IMR-90 (cell line): ENCODE measurements around the gene TMEM117. TPM values are rescaled to one million over a fixed set of nuclear protein-coding genes. Genes with fewer than 3 reads are reported as not detected.

Experiments
- ATAC-seq: fragments of 200-7000 bp; cut with Tn5 transposase; 2 replicates; pipeline ENCODE4 v1.9.1; 2020; ENCODE audit warnings: low read depth, mild to moderate bottlenecking, moderate library complexity
- BruUV-seq: library from RNA; stranded (reverse); fragments of 400-500 nt; replicated peaks from 2 replicates; lab custom pipeline; 2021; lab: Mats Ljungman, UMichigan
- CTCF ChIA-PET: fragments of 300-600 bp; formaldehyde crosslinking; extraction: SDS; loops from one replicate; lab custom pipeline; 2021; ENCODE audit warnings: antibody characterized with exemption; lab: Yijun Ruan, JAX
- POLR2A ChIA-PET: fragments of 300-600 bp; sonication (Branson Sonifier 250); formaldehyde crosslinking; loops from one replicate; lab custom pipeline; 2022; ENCODE audit warnings: antibody characterized with exemption; ENCODE audit not compliant: unreplicated experiment; lab: Charles Lee
- DNase-seq: peaks from one replicate; pipeline ENCODE4 v3.0.0; 2013
- H2AFZ ChIP-seq: replicated peaks from 2 replicates; pipeline ENCODE3; 2013; ENCODE audit warnings: low read length, mild to moderate bottlenecking; ENCODE audit not compliant: poor library complexity
- H2AK5ac ChIP-seq: 2 replicates; pipeline ENCODE4 v1.6.1; 2013; ENCODE audit warnings: low read depth, low read length, inconsistent platforms
- H2AK9ac ChIP-seq: replicated peaks from 2 replicates; pipeline ENCODE3; 2013; ENCODE audit warnings: mild to moderate bottlenecking, low read depth, low read length, moderate library complexity; ENCODE audit not compliant: poor library complexity
- H2BK120ac ChIP-seq: 2 replicates; pipeline ENCODE4 v1.6.1; 2013; ENCODE audit warnings: low read depth, low read length, inconsistent platforms
- H2BK15ac ChIP-seq: 3 replicates; pipeline ENCODE4 v1.6.1; 2013; ENCODE audit warnings: low read depth, low read length, inconsistent platforms
- H2BK20ac ChIP-seq: 2 replicates; pipeline ENCODE4 v1.6.1; 2013; ENCODE audit warnings: low read depth, mild to moderate bottlenecking, inconsistent platforms, low read length, moderate library complexity
- H2BK5ac ChIP-seq: 2 replicates; pipeline ENCODE4 v1.6.1; 2013; ENCODE audit warnings: mild to moderate bottlenecking, low read depth, low read length, inconsistent platforms; ENCODE audit not compliant: poor library complexity, severe bottlenecking
- H3K14ac ChIP-seq: replicated peaks from 2 replicates; pipeline ENCODE4 v1.6.1; 2013; ENCODE audit warnings: low read depth, low read length, inconsistent platforms
- H3K18ac ChIP-seq: 2 replicates; pipeline ENCODE4 v1.6.1; 2013; ENCODE audit warnings: low read depth, low read length, control low read depth
- H3K23ac ChIP-seq: 2 replicates; pipeline ENCODE4 v1.6.1; 2013; ENCODE audit warnings: low read depth, low read length, inconsistent platforms
- H3K27ac ChIP-seq: 2 replicates; pipeline ENCODE4 v1.5.1; 2013; ENCODE audit warnings: mild to moderate bottlenecking, control low read depth, low read length; ENCODE audit not compliant: insufficient read depth
- H3K27me3 ChIP-seq: 2 replicates; pipeline ENCODE4 v1.6.1; 2013; ENCODE audit warnings: low read length; ENCODE audit not compliant: control insufficient read depth, insufficient read depth
- H3K36me3 ChIP-seq: 2 replicates; pipeline ENCODE4 v1.6.1; 2013; ENCODE audit warnings: low read length, mixed read lengths; ENCODE audit not compliant: control insufficient read depth, insufficient read depth
- H3K4ac ChIP-seq: 2 replicates; pipeline ENCODE4 v1.6.1; 2013; ENCODE audit warnings: low read depth, low read length, inconsistent platforms
- H3K4me1 ChIP-seq: 2 replicates; pipeline ENCODE4 v1.6.1; 2013; ENCODE audit warnings: low read length, mixed read lengths; ENCODE audit not compliant: control insufficient read depth, insufficient read depth
- H3K4me2 ChIP-seq: 2 replicates; pipeline ENCODE4 v1.6.1; 2013; ENCODE audit warnings: low read depth, mild to moderate bottlenecking, control low read depth, low read length, moderate library complexity
- H3K4me3 ChIP-seq: 2 replicates; pipeline ENCODE4 v1.5.1; 2013; ENCODE audit warnings: low read depth, mild to moderate bottlenecking, control low read depth, low read length, moderate library complexity; ENCODE audit not compliant: insufficient read depth
- H3K56ac ChIP-seq: 2 replicates; pipeline ENCODE4 v1.6.1; 2013; ENCODE audit warnings: low read length, inconsistent platforms; ENCODE audit not compliant: insufficient read depth; ENCODE audit errors: extremely low read depth
- H3K79me1 ChIP-seq, 2 experiments: 2 replicates each; pipeline ENCODE4 v1.6.1; 2013; ENCODE audit warnings: low read length in 2 of 2, inconsistent platforms in 1 of 2, low read depth in 1 of 2
- H3K9ac ChIP-seq: 2 replicates; pipeline ENCODE4 v1.6.1; 2013; ENCODE audit warnings: low read depth, low read length, control low read depth
- H3K9me1 ChIP-seq: 2 replicates; pipeline ENCODE4 v1.6.1; 2013; ENCODE audit warnings: low read length, inconsistent platforms; ENCODE audit not compliant: insufficient read depth
- H3K9me3 ChIP-seq: 2 replicates; pipeline ENCODE4 v1.6.1; 2013; ENCODE audit warnings: low read length; ENCODE audit not compliant: control insufficient read depth, insufficient read depth
- H4K20me1 ChIP-seq: 2 replicates; pipeline ENCODE4 v1.6.1; 2013; ENCODE audit warnings: low read length, inconsistent platforms; ENCODE audit not compliant: insufficient read depth
- H4K5ac ChIP-seq: 2 replicates; pipeline ENCODE4 v1.6.1; 2013; ENCODE audit warnings: mild to moderate bottlenecking, low read depth, low read length, control low read depth
- H4K8ac ChIP-seq, 2 experiments: 2 replicates each; pipeline ENCODE4 v1.6.1; 2013; ENCODE audit warnings: low read depth in 2 of 2, low read length in 2 of 2, control low read depth in 1 of 2, inconsistent platforms in 1 of 2
- H4K91ac ChIP-seq: 2 replicates; pipeline ENCODE4 v1.6.1; 2013; ENCODE audit warnings: low read depth, low read length, inconsistent platforms; ENCODE audit not compliant: insufficient read depth
- BHLHE40 ChIP-seq: fragments of 150-350 bp; IDR thresholded peaks from 2 replicates; pipeline ENCODE4 v1.6.1; 2016; ENCODE audit warnings: mild to moderate bottlenecking, low read depth, low read length
- CHD1 ChIP-seq: IDR thresholded peaks from 2 replicates; pipeline ENCODE4 v1.6.1; 2012; ENCODE audit warnings: low read depth, low read length, improper control_type of control experiment
- MAFK ChIP-seq: IDR thresholded peaks from 2 replicates; pipeline ENCODE4 v1.6.1; 2012; ENCODE audit warnings: low read depth, low read length, improper control_type of control experiment
- MXI1 ChIP-seq: IDR thresholded peaks from 2 replicates; pipeline ENCODE4 v1.6.1; 2012; ENCODE audit warnings: low read depth, mild to moderate bottlenecking, low read length, moderate library complexity, borderline replicate concordance
- RCOR1 ChIP-seq: IDR thresholded peaks from 2 replicates; pipeline ENCODE4 v1.6.1; 2012; ENCODE audit warnings: mild to moderate bottlenecking, low read length, improper control_type of control experiment; ENCODE audit not compliant: insufficient replicate concordance
- SMC3 ChIP-seq: fragments of 150-350 bp; IDR thresholded peaks from 2 replicates; pipeline ENCODE4 v1.6.1; 2016; ENCODE audit warnings: low read depth, mild to moderate bottlenecking, antibody characterized with exemption, low read length, moderate library complexity
- WGBS, 2 experiments: methylation state at CpG; one replicate each; pipeline versions ENCODE4 v1.1.5 to v1.1.7; 2013; ENCODE audit warnings: missing lambda C conversion rate in 2 of 2; ENCODE audit not compliant: insufficient read length in 1 of 2; ENCODE audit errors: extremely low coverage in 2 of 2; 5-methylcytosine and 5-hydroxymethylcytosine counted together
- dilution Hi-C: fragments of 300-500 bp; cut with HindIII; formaldehyde crosslinking; loops from one replicate; pipeline ENCODE4 v1.14.3; 2018; ENCODE audit warnings: low sequenced_read_pairs; ENCODE audit not compliant: unreplicated experiment
- in situ Hi-C: fragments of 300-500 bp; cut with MboI; formaldehyde crosslinking; loops from 3 replicates; pipeline ENCODE4 v1.14.3; 2019; ENCODE audit warnings: low sequenced_read_pairs, inconsistent platforms, mixed read lengths
- intact Hi-C: fragments of 100-400 bp; cut with micrococcal nuclease; formaldehyde crosslinking; loops from 2 replicates; pipeline ENCODE4 v1.10.0; 2022
- polyA plus RNA-seq, 3 experiments: library from polyadenylated mRNA; depleted of rRNA; stranded (reverse); fragments of >200 nt; gene quantifications; 2 replicates each; pipeline ENCODE4 v1.2.3, GENCODE V29; 2012; ENCODE audit warnings: low replicate concordance in 1 of 3
- total RNA-seq: library from RNA; depleted of rRNA; stranded (reverse); fragments of >200 nt; gene quantifications from 2 replicates; pipeline ENCODE4 v1.2.3, GENCODE V29; 2012
- TF ChIP-seq, protein P1 (sequence below): conservative IDR thresholded peaks from 2 replicates; pipeline ENCODE4 v1.5.1; 2012; ENCODE audit warnings: mild to moderate bottlenecking, low read depth, low read length, improper control_type of control experiment
- TF ChIP-seq, protein P2 (sequence below): fragments of 150-350 bp; IDR thresholded peaks from 2 replicates; pipeline ENCODE4 v1.6.1; 2017; ENCODE audit warnings: mild to moderate bottlenecking, antibody characterized with exemption, low read length, low read depth

The TMEM117 gene
- total and polyA plus RNA-seq, 2 of the 4 experiments (the other 2 are of a cell fraction), result 8.7 to 21.0 TPM

DNA sequence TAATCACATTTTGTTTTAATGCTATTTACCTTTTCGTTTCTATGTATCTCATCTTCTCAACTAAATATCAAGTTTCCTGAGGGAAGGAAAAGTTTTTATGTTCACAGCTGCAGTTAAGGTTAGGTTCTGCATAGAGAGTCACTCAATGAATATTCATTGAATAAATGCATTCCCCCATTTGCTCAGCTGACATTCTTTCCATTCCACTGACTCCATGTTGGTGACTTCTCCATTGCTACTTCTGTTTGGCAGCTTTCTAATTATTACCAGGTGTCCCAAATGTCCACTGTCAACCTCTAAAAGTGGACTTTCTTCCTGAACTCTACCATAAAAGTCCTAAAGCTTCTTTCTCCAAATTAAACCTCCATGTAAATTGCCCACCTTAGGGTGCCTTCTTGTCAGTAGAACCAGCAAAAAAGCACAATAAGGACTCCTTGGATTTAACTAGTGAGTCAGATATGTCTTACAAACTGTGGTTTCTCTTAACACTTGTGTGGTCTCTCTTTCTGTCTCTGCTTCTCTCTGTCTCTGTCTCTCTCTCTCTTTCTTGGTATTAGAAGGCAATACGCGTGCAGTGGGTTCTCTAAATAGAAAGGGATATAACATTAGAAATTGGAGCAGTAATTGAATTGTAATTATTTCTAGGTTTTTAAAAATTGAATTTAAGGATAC is 85.9 kb downstream of the TMEM117 start:
- ChIA-PET CTCF (no interaction called here), POLR2A (no interaction called here)
- H2AK9ac ChIP-seq, result no peak overlapping the region
- TF ChIP-seq RCOR1 (no peak), MAFK (no peak), BHLHE40 (no peak), CHD1 (no peak), SMC3 (no peak), MXI1 (no peak)
- TF ChIP-seq, protein P1, sequence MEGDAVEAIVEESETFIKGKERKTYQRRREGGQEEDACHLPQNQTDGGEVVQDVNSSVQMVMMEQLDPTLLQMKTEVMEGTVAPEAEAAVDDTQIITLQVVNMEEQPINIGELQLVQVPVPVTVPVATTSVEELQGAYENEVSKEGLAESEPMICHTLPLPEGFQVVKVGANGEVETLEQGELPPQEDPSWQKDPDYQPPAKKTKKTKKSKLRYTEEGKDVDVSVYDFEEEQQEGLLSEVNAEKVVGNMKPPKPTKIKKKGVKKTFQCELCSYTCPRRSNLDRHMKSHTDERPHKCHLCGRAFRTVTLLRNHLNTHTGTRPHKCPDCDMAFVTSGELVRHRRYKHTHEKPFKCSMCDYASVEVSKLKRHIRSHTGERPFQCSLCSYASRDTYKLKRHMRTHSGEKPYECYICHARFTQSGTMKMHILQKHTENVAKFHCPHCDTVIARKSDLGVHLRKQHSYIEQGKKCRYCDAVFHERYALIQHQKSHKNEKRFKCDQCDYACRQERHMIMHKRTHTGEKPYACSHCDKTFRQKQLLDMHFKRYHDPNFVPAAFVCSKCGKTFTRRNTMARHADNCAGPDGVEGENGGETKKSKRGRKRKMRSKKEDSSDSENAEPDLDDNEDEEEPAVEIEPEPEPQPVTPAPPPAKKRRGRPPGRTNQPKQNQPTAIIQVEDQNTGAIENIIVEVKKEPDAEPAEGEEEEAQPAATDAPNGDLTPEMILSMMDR, result no peak
- TF ChIP-seq, protein P2, sequence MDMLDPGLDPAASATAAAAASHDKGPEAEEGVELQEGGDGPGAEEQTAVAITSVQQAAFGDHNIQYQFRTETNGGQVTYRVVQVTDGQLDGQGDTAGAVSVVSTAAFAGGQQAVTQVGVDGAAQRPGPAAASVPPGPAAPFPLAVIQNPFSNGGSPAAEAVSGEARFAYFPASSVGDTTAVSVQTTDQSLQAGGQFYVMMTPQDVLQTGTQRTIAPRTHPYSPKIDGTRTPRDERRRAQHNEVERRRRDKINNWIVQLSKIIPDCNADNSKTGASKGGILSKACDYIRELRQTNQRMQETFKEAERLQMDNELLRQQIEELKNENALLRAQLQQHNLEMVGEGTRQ, result no peak
- no peaks in the 10 kb centered on the region for H3K9me3 ChIP-seq
- 0 out of 2 replicates have a peak, but pooled peaks cover 3% of the 10 kb centered on the region for H3K9me1 ChIP-seq
- H2BK120ac ChIP-seq, result 0 out of 2 replicates have a peak overlapping the region, but pooled peaks have one; percentile 8
- no peak overlapping the region for H2BK5ac ChIP-seq
- peak overlapping the region; percentile 49; the same call in 1 of the 2 replicates for H3K4me2 ChIP-seq
- no peaks in the 10 kb centered on the region for H3K36me3 ChIP-seq
- peak; percentile 52 for DNase-seq
- peaks cover 0 to 3% of the 10 kb centered on the region in 2 experiments; a peak in 1 of 4 replicates for H3K79me1 ChIP-seq
- dilution Hi-C loops (no loop called here), in situ Hi-C loops (no loop called here), intact Hi-C loops (no loop called here)
- ATAC-seq, result peak; percentile 87
- H3K9ac ChIP-seq, result no peak overlapping the region
- H3K27me3 ChIP-seq, result no peaks in the 10 kb centered on the region
- H3K4me1 ChIP-seq, result no peaks in the 10 kb centered on the region
- no peak overlapping the region for H3K4ac ChIP-seq
- H2BK15ac ChIP-seq, result no peak overlapping the region
- no peak overlapping the region for H4K5ac ChIP-seq
- H4K20me1 ChIP-seq, result no peaks in the 10 kb centered on the region
- H3K18ac ChIP-seq, result no peak overlapping the region; the same call in 1 of the 2 replicates
- WGBS, 2 experiments, result no CpG with 5 or more reads among the region's 3 CpGs
- H3K56ac ChIP-seq, result no peak overlapping the region
- H3K14ac ChIP-seq, result no peak overlapping the region
- no peak overlapping the region for H3K27ac ChIP-seq
- H4K91ac ChIP-seq, result no peak overlapping the region
- H2BK20ac ChIP-seq, result no peak overlapping the region
- no peak overlapping the region for H3K23ac ChIP-seq
- no peak overlapping the region for H4K8ac ChIP-seq
- H2AFZ ChIP-seq, result no peak overlapping the region
- BruUV-seq, result no TSS peak
- no peak overlapping the region for H2AK5ac ChIP-seq
- H3K4me3 ChIP-seq, result no peak overlapping the region
